WERI-Rb-1 (cell line): ENCODE data around the gene TYRO3.

Experiments used
- DNase-seq: peaks from one replicate; pipeline ENCODE4 v3.0.0-alpha.2; 2020
- H3K27ac ChIP-seq: fragments of 250-450 bp; sonication (Bioruptor Pico); 2 replicates; pipeline ENCODE4 v1.5.1; 2020; ENCODE audit warnings: mild to moderate bottlenecking, moderate library complexity
- H3K27me3 ChIP-seq: fragments of 250-450 bp; sonication (Bioruptor Pico); 2 replicates; pipeline ENCODE4 v1.5.1; 2021; ENCODE audit warnings: mild to moderate bottlenecking, low read depth, moderate library complexity; ENCODE audit not compliant: insufficient read depth, severe bottlenecking
- H3K36me3 ChIP-seq: fragments of 250-450 bp; sonication (Bioruptor Pico); 2 replicates; pipeline ENCODE4 v1.5.1; 2020; ENCODE audit warnings: mild to moderate bottlenecking, moderate library complexity
- H3K4me3 ChIP-seq: 2 replicates; pipeline ENCODE4 v1.5.1; 2011; ENCODE audit warnings: low read depth, mild to moderate bottlenecking, control low read depth, low read length
- H3K9me3 ChIP-seq: fragments of 250-450 bp; sonication (Bioruptor Pico); 2 replicates; pipeline ENCODE4 v1.5.1; 2021; ENCODE audit warnings: mild to moderate bottlenecking, moderate library complexity; ENCODE audit not compliant: severe bottlenecking
- CTCF ChIP-seq: IDR thresholded peaks from 2 replicates; pipeline ENCODE4 v1.5.1; 2011; ENCODE audit warnings: low read depth, mild to moderate bottlenecking, control low read depth, inconsistent platforms, low read length

The TYRO3 gene

GRCh38 chr15:41594801-41595746, 36.1 kb downstream of the TYRO3 start:
- Histone ChIP-seq H3K27ac (no peak overlapping the region), H3K36me3 (no peaks in the 10 kb centered on the region), H3K27me3 (no peaks in the 10 kb centered on the region), H3K4me3 (no peak overlapping the region), H3K9me3 (no peaks in the 10 kb centered on the region)
- DNase-seq = no peak
- no peak for TF ChIP-seq CTCF

- Histone ChIP-seq H3K36me3 (no peaks in the 10 kb centered on the region), H3K9me3 (no peaks in the 10 kb centered on the region), H3K27ac (no peak overlapping the region), H3K27me3 (no peaks in the 10 kb centered on the region), H3K4me3 (no peak overlapping the region)
- DNase-seq = no peak
- TF ChIP-seq CTCF = no peak
These were observed 38.0 kb downstream of the TYRO3 start for GRCh38 chr15:41596972-41597371.

GRCh38 chr15:41597787-41598186, 38.8 kb downstream of the TYRO3 start:
- H3K27me3 ChIP-seq = no peaks in the 10 kb centered on the region
- DNase-seq = no peak
- no peaks in the 10 kb centered on the region for H3K36me3 ChIP-seq
- H3K9me3 ChIP-seq = no peaks in the 10 kb centered on the region
- no peak for TF ChIP-seq CTCF
- no peak overlapping the region for H3K4me3 ChIP-seq
- H3K27ac ChIP-seq = no peak overlapping the region

GRCh38 chr15:41599061-41599460, 40.0 kb downstream of the TYRO3 start:
- no peak for DNase-seq
- Histone ChIP-seq H3K4me3 (no peak overlapping the region), H3K36me3 (no peaks in the 10 kb centered on the region), H3K27ac (no peak overlapping the region), H3K9me3 (no peaks in the 10 kb centered on the region), H3K27me3 (no peaks in the 10 kb centered on the region)
- TF ChIP-seq CTCF = no peak

GRCh38 chr15:41603411-41603935, 44.5 kb downstream of the TYRO3 start:
- DNase-seq = no peak
- no peak overlapping the region for H3K4me3 ChIP-seq
- H3K27me3 ChIP-seq = no peaks in the 10 kb centered on the region
- H3K9me3 ChIP-seq = no peaks in the 10 kb centered on the region
- H3K27ac ChIP-seq = no peak overlapping the region
- H3K36me3 ChIP-seq = no peaks in the 10 kb centered on the region
- TF ChIP-seq CTCF = no peak
